SK-N-SH (cell line): ENCODE data around the gene CDH23. TPM values are rescaled to one million over a fixed set of nuclear protein-coding genes. Genes with fewer than 3 reads are reported as not detected.

Source experiments
- CTCF ChIA-PET: fragments of 300-600, 350-600 bp; formaldehyde crosslinking; extraction: SDS; loops from one replicate; lab custom pipeline; 2021; lab: Yijun Ruan, JAX
- POLR2A ChIA-PET: fragments of 350-600 bp; sonication (Branson Sonifier 250); formaldehyde crosslinking; extraction: SDS; loops from one replicate; lab custom pipeline; 2020; ENCODE audit warnings: antibody characterized with exemption, inconsistent platforms; lab: Yijun Ruan, JAX
- DNase-seq: peaks from one replicate; pipeline ENCODE4 v3.0.0; 2012
- H2AFZ ChIP-seq: fragments of 200-600 bp; sonication (generic); 2 replicates; pipeline ENCODE4 v1.8.1; 2016; ENCODE audit warnings: antibody characterized with exemption, mild to moderate bottlenecking, low read depth
- H3F3A ChIP-seq: fragments of 200-600 bp; sonication (generic); replicated peaks from 2 replicates; pipeline ENCODE3; 2016; ENCODE audit warnings: antibody characterized with exemption, mild to moderate bottlenecking; ENCODE audit not compliant: insufficient read depth
- H3K27ac ChIP-seq, 2 experiments: fragments of 200-500 bp in 1 of 2; fragments of 200-600 bp in 1 of 2; sonication (Bioruptor generic) in 1 of 2; sonication (generic), shearing (Covaris generic) in 1 of 2; 2 replicates each; pipeline versions ENCODE4 v1.5.1 to v1.6.1; 2014 to 2016; ENCODE audit warnings: low read depth in 2 of 2, inconsistent platforms in 1 of 2, low read length in 1 of 2, mild to moderate bottlenecking in 1 of 2, mixed read lengths in 1 of 2
- H3K27me3 ChIP-seq: fragments of 200-600 bp; sonication (generic), shearing (Covaris generic); 2 replicates; pipeline ENCODE4 v1.6.1; 2016; ENCODE audit warnings: mixed run types; ENCODE audit not compliant: insufficient read depth
- H3K36me3 ChIP-seq, 2 experiments: fragments of 200-500 bp in 1 of 2; fragments of 200-600 bp in 1 of 2; sonication (Bioruptor generic) in 1 of 2; sonication (generic) in 1 of 2; replicated peaks in 1 of 2; 2 replicates each; pipeline versions ENCODE3 to v1.5.1; 2014 to 2016; ENCODE audit warnings: low read length in 1 of 2, mild to moderate bottlenecking in 1 of 2; ENCODE audit not compliant: insufficient read depth in 2 of 2, control insufficient read depth in 1 of 2
- H3K4me1 ChIP-seq, 2 experiments: fragments of 200-500 bp in 1 of 2; fragments of 200-600 bp in 1 of 2; sonication (Bioruptor generic) in 1 of 2; sonication (generic), shearing (Covaris generic) in 1 of 2; 2 replicates each; pipeline versions ENCODE4 v1.5.1 to v1.6.1; 2014 to 2016; ENCODE audit warnings: low read depth in 1 of 2, low read length in 1 of 2, mixed run types in 1 of 2; ENCODE audit not compliant: insufficient read depth in 2 of 2, control insufficient read depth in 1 of 2
- H3K4me2 ChIP-seq: fragments of 200-600 bp; sonication (generic), shearing (Covaris generic); 2 replicates; pipeline ENCODE4 v1.6.1; 2017; ENCODE audit warnings: mixed run types
- H3K4me3 ChIP-seq, 2 experiments: fragments of 200-500 bp in 1 of 2; fragments of 200-600 bp in 1 of 2; sonication (Bioruptor generic) in 1 of 2; sonication (generic), shearing (Covaris generic) in 1 of 2; 2 replicates each; pipeline versions ENCODE4 v1.5.1 to v1.8.1; 2014 to 2016; ENCODE audit warnings: low read depth in 2 of 2, inconsistent platforms in 1 of 2, low read length in 1 of 2, mild to moderate bottlenecking in 1 of 2, mixed read lengths in 1 of 2, moderate library complexity in 1 of 2
- H3K79me2 ChIP-seq: fragments of 200-600 bp; sonication (generic); 2 replicates; pipeline ENCODE4 v1.8.1; 2017; ENCODE audit warnings: mild to moderate bottlenecking; ENCODE audit not compliant: insufficient read depth
- H3K9ac ChIP-seq: fragments of 200-600 bp; sonication (generic); 2 replicates; pipeline ENCODE4 v1.6.1; 2017; ENCODE audit warnings: mixed run types
- H3K9me2 ChIP-seq: fragments of 200-600 bp; sonication (generic); 2 replicates; pipeline ENCODE4 v1.6.1; 2017; ENCODE audit warnings: mixed run types
- H3K9me3 ChIP-seq: fragments of 200-600 bp; sonication (generic); 2 replicates; pipeline ENCODE4 v1.6.1; 2017; ENCODE audit warnings: mixed run types, mild to moderate bottlenecking, moderate library complexity
- H4K20me1 ChIP-seq: fragments of 200-600 bp; sonication (generic); 2 replicates; pipeline ENCODE4 v1.6.1; 2017; ENCODE audit warnings: mild to moderate bottlenecking, mixed run types; ENCODE audit not compliant: insufficient read depth
- ELF1 ChIP-seq: IDR thresholded peaks from 2 replicates; pipeline ENCODE4 v1.4.0; 2012
- EZH2phosphoT487 ChIP-seq: fragments of 200-600 bp; sonication (generic); IDR thresholded peaks from 2 replicates; pipeline ENCODE4 v1.6.1; 2017; ENCODE audit warnings: low read depth, mixed run types, mild to moderate bottlenecking, antibody characterized with exemption, moderate library complexity, borderline replicate concordance
- GABPA ChIP-seq: IDR thresholded peaks from 2 replicates; pipeline ENCODE4 v1.4.0; 2012; ENCODE audit warnings: low read depth, mild to moderate bottlenecking
- JUND ChIP-seq: IDR thresholded peaks from 2 replicates; pipeline ENCODE4 v1.4.0; 2012
- MAX ChIP-seq: IDR thresholded peaks from 2 replicates; pipeline ENCODE4 v1.4.0; 2012; ENCODE audit warnings: low read depth
- NRF1 ChIP-seq: IDR thresholded peaks from 2 replicates; pipeline ENCODE4 v1.6.1; 2012; ENCODE audit warnings: low read depth, mild to moderate bottlenecking, low read length
- PBX3 ChIP-seq: IDR thresholded peaks from 2 replicates; pipeline ENCODE4; 2012
- RCOR1 ChIP-seq: fragments of 150-350 bp; IDR thresholded peaks from 2 replicates; pipeline ENCODE4 v1.6.1; 2017; ENCODE audit warnings: antibody characterized with exemption, low read length
- SIN3A ChIP-seq: IDR thresholded peaks from 2 replicates; pipeline ENCODE4 v1.6.1; 2012; ENCODE audit warnings: low read depth, mild to moderate bottlenecking, low read length, moderate library complexity, borderline replicate concordance
- SMC3 ChIP-seq: IDR thresholded peaks from 2 replicates; pipeline ENCODE4 v1.6.1; 2012; ENCODE audit warnings: low read depth, low read length, improper control_type of control experiment
- TEAD4 ChIP-seq: IDR thresholded peaks from 2 replicates; pipeline ENCODE4 v1.4.0; 2012; ENCODE audit warnings: mild to moderate bottlenecking, borderline replicate concordance; ENCODE audit not compliant: insufficient read depth
- WGBS: methylation state at CpG from one replicate; pipeline ENCODE4 v1.1.6; 2017; ENCODE audit warnings: low lambda C conversion rate; 5-methylcytosine and 5-hydroxymethylcytosine counted together
- polyA plus RNA-seq, 3 experiments: library from polyadenylated mRNA; depleted of rRNA; stranded (reverse); fragments of >200 nt; gene quantifications; 2 replicates each; pipeline ENCODE4 v1.2.3, GENCODE V29; 2012
- TF ChIP-seq, protein P1 (sequence below): IDR thresholded peaks from 2 replicates; pipeline ENCODE4 v1.6.1; 2012; ENCODE audit warnings: mild to moderate bottlenecking, low read depth, low read length, moderate library complexity

Gene CDH23
- polyA plus RNA-seq, 1 of the 3 experiments (the other 2 are of a cell fraction), result 0.03 TPM

- 85% methylated on average over 14 of the region's 24 CpGs for WGBS
- Histone ChIP-seq H3K9me3 (no peaks in the 10 kb centered on the region), H3K4me2 (no peak overlapping the region), H3K4me1 (peaks cover 0 to 9% of the 10 kb centered on the region in 2 experiments; a peak in 1 of 4 replicates), H3F3A (no peaks in the 10 kb centered on the region), H3K4me3 (no peak overlapping the region), H3K36me3 (no peaks in the 10 kb centered on the region), H3K9me2 (no peaks in the 10 kb centered on the region), H2AFZ (no peak overlapping the region), H4K20me1 (no peaks in the 10 kb centered on the region), H3K27me3 (0 out of 2 replicates have a peak, but pooled peaks cover 4% of the 10 kb centered on the region), H3K27ac (no peak overlapping the region), H3K79me2 (no peaks in the 10 kb centered on the region), H3K9ac (no peak overlapping the region)
- no peak for DNase-seq
- ChIA-PET CTCF (interaction anchor here (1.1 to 2.2 kb wide), 4 partner anchors 46 to 232 kb away, joined by 3 to 12 read pairs (median 5); partner anchors contain the start of gene CDH23), POLR2A (no interaction called here)
- TF ChIP-seq JUND (no peak), RCOR1 (no peak), SIN3A (no peak)
- TF ChIP-seq, protein P1, sequence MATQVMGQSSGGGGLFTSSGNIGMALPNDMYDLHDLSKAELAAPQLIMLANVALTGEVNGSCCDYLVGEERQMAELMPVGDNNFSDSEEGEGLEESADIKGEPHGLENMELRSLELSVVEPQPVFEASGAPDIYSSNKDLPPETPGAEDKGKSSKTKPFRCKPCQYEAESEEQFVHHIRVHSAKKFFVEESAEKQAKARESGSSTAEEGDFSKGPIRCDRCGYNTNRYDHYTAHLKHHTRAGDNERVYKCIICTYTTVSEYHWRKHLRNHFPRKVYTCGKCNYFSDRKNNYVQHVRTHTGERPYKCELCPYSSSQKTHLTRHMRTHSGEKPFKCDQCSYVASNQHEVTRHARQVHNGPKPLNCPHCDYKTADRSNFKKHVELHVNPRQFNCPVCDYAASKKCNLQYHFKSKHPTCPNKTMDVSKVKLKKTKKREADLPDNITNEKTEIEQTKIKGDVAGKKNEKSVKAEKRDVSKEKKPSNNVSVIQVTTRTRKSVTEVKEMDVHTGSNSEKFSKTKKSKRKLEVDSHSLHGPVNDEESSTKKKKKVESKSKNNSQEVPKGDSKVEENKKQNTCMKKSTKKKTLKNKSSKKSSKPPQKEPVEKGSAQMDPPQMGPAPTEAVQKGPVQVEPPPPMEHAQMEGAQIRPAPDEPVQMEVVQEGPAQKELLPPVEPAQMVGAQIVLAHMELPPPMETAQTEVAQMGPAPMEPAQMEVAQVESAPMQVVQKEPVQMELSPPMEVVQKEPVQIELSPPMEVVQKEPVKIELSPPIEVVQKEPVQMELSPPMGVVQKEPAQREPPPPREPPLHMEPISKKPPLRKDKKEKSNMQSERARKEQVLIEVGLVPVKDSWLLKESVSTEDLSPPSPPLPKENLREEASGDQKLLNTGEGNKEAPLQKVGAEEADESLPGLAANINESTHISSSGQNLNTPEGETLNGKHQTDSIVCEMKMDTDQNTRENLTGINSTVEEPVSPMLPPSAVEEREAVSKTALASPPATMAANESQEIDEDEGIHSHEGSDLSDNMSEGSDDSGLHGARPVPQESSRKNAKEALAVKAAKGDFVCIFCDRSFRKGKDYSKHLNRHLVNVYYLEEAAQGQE, result no peak
- TF ChIP-seq, all 33 proteins: peak for 0
Observed at GRCh38 chr10:71615538-71616329, 219.0 kb downstream of the CDH23 start.

- H3K4me2 ChIP-seq, result no peak overlapping the region
- H3K9ac ChIP-seq, result no peak overlapping the region
- H3K9me2 ChIP-seq, result no peaks in the 10 kb centered on the region
- POLR2A ChIA-PET, result no interaction called here
- 0 out of 2 replicates have a peak, but pooled peaks cover 1% of the 10 kb centered on the region for H3K27me3 ChIP-seq
- DNase-seq, result no peak
- H3F3A ChIP-seq, result no peaks in the 10 kb centered on the region
- no peak overlapping the region for H2AFZ ChIP-seq
- no peaks in the 10 kb centered on the region for H3K79me2 ChIP-seq
- H3K4me3 ChIP-seq, result no peak overlapping the region
- CTCF ChIA-PET, result interaction anchor here (0.6 to 3.9 kb wide), 7 partner anchors 8 to 299 kb away, joined by 3 to 37 read pairs (median 5); partner anchors contain the start of gene CDH23
- H3K9me3 ChIP-seq, result no peaks in the 10 kb centered on the region
- no peaks in the 10 kb centered on the region for H3K36me3 ChIP-seq
- TF ChIP-seq GABPA (no peak), SMC3 (no peak), EZH2phosphoT487 (no peak), PBX3 (no peak), TEAD4 (no peak), MAX (no peak), NRF1 (no peak), ELF1 (no peak), RCOR1 (no peak)
- TF ChIP-seq, protein P1, result no peak
- 83% methylated on average over 12 of the region's 12 CpGs for WGBS
- no peaks in the 10 kb centered on the region for H4K20me1 ChIP-seq
- H3K27ac ChIP-seq, result no peak overlapping the region
- peaks cover 7 to 21% of the 10 kb centered on the region in 2 experiments; a peak in 1 of 4 replicates for H3K4me1 ChIP-seq
Observed at GRCh38 chr10:71616817-71617654, 220.3 kb downstream of the CDH23 start.
